HG03025 (cell line): Measurements from ENCODE around the gene CD84.
"Not testable (repeated sequence)": the region's sequence is repeated elsewhere in the genome, so short reads cannot be mapped to it uniquely, and the experiment has no call there.

Experiments
- ATAC-seq: cut with Tn5 transposase; IDR thresholded peaks from one replicate; pipeline ENCODE4 v1.9.1; 2021; ENCODE audit warnings: mild to moderate bottlenecking, moderate library complexity; ENCODE audit not compliant: unreplicated experiment, low FRiP score

CD84 gene

DNA sequence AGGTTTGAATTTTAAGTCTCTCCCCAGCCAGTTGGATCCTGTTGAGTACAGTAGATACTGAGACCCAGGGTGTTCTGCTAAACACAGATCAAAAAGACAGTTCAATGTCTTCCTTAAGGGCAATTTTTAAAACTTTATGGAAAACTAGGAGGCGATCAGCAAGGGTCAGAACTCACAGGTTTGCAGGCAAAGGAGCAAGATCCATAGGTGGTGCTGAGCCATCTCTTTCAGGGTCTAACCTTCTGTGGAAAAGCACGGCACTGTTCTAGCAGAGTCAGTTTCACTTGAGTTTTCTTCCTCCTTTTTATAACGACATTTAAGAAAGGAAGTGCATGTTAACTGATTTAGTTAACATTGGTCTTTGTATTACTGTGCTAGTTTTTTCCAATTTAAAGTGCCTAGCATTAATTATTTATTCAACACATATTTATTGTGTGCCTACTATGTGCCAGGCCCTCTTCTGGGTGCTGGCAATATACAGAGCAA lies at the start of gene CD84:
Gene CD84 (minus strand): TSS at position 281 of the 486 bp plus-strand sequence. CDS start 59 bp downstream, at position 222.
- ATAC-seq: no peak

DNA sequence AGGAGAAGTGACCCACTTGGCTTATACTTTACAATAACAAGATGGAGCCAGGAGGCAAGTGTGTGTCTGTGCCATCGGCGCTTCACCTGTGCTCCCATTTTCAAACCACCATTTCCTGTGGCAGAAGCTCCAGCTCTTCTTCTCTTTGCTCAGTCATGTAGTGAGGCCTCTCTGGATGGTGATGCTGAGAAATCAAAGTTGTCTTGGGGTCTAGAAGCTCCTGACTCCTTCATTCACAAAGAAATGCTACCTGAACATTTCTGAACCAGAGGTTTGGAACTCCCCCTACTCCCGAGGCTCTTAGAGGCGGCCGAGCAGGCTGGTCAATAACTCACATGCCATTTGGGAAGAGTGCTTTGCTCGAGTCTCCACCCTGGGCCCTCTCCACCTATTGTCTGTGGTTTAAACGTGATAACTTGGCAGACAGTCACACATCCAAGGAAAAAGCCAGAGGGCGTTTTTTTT lies 49.5 kb upstream of the CD84 start:
- no peak for ATAC-seq

- not testable (repeated sequence) for ATAC-seq
These were observed 48.5 kb upstream of the CD84 start for GRCh38 chr1:160627677-160628289.

- ATAC-seq: no peak
These were observed 47.4 kb upstream of the CD84 start for GRCh38 chr1:160626509-160627342.

GRCh38 chr1:160625725-160626498 lies 46.6 kb upstream of the CD84 start:
- no peak for ATAC-seq

- no peak for ATAC-seq
These were observed 46.0 kb upstream of the CD84 start for GRCh38 chr1:160625321-160625720.

DNA sequence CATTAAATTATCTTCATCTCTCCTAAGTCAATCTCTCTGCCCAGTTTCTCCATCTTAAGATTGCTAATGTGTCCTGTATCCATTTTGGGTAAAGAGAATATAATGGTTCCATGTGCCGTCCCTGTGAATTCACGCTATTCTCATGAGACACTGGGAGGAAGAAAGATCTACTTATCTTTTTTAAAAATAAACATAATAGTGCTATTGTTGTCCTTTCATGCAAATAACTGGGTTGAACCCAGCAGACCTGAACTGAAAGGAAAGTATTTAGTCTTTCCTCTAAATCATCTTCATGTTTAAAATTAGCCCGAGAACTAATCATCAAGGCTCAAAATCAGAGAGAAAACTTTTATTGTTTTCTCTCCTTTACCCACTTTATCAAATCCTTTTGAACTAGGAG lies 45.2 kb upstream of the CD84 start:
- ATAC-seq: no peak

GRCh38 chr1:160623862-160624261 lies 44.6 kb upstream of the CD84 start:
- no peak for ATAC-seq

DNA sequence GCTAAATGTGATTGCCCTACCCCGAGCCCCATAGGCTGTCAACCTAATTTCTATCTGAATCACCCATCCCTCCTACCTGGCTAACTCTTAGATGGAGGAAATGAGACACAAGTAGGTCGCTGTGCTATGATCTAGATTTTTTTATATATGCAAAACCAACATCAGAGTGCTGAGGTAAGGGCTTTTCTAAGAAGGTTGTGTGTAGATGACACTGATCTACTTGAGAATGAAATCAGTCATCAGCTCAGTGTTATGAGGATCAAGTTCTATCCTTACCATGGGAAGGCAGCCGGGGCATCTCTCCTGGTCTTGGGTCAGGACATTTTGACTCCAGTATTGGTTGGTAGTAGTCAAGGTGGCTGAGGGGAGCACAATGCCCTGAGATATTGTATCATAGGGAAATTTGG lies 43.9 kb upstream of the CD84 start:
- no peak for ATAC-seq

- no peak for ATAC-seq
These were observed 43.4 kb upstream of the CD84 start for GRCh38 chr1:160622501-160623226.

- ATAC-seq: no peak
These were observed 42.5 kb upstream of the CD84 start for GRCh38 chr1:160621633-160622413.

DNA sequence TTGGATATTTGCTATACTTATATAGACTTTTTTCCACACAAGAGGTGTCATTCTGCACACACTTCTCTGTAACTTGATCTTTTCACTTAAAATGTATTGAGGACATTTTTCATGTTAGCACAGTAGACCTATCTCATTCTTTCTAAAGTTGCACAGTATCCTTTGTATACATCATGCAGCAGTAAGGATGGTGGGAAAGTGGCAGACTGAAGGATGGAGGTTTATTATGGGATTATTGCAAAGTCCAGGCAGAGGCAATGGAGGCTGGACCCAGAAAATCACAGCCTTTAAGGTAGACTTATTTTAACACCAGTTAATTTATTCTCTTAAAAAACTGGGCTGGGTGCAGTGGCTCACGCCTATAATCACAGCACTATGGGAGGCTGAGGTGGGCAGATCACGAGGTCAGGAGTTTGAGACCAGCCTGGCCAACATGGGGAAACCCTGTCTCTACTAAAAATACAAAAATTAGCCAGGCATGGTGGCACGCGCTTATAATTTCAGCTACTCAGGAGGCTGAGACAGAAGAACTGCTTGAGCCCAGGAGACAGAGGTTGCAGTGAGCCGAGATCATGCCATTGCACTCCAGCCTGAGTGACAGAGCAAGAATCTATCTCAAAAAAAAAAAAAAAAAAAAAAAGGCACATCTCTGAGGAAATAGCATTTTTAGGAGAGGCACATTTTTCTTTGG lies 41.8 kb upstream of the CD84 start:
- ATAC-seq: no peak

- no peak for ATAC-seq
These were observed 40.5 kb upstream of the CD84 start for GRCh38 chr1:160619742-160620277.

DNA sequence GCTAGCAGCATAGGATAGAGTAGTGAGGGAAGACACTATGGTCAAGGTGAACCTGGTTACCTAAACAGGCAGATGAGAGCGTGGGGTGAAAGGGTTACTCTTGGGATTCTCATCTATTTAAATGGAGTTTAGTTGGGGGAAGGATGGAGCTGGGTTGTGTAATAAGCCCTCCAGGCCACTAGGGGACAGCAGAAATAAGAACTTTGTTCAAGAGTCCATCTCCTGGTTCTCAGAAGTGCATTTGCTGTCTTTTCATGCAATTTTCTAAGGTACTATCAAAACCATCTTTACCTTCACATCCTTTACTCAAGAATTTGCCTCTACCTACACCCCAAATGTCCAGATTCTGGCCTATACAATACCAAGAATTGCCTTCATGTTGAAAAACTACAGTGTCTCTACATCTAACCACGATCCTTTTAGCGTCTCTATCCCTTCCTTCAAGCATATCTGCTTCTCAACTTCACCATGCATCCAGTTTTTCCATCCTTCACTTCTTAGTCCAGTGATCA lies 39.5 kb upstream of the CD84 start:
- no peak for ATAC-seq

DNA sequence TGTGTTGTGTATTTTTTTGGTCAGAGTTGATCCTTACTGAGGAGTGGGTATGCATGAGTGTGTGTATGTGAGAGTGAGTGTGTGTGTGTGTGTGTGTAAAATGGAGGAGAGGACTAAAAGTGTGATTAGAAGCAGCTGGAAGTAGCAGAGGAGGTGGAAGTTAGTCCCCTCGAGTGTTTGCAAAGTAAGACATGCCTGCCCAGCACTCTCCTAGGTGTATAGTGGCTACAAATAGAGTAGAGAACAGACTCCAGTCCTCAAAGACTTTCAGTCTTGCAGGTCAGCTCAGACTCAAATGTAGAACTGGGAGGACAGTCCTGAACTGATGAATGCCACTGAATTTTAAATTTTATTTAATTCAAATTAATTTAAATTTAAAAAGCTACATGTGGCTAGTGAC lies 39.0 kb upstream of the CD84 start:
- no peak for ATAC-seq

GRCh38 chr1:160615660-160616059 lies 36.4 kb upstream of the CD84 start:
- no peak for ATAC-seq

DNA sequence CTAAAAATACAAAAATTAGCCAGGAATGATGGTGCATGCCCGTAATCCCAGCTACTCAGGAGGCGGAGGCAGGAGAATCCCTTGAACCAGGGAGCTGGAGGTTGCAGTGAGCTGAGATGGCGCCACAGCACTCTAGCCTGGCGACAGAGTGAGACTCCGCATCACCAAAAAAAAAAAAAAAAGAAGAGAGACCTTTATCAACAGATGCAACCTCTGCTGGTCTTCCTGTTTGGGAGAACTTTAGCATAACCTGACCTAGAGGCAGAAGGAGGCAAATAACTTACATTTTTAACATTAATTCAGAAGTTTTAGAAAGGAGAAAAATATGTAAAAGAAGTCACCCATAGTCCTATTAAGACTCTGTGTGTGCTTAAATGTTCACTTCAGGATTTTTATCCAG lies 35.1 kb upstream of the CD84 start:
- no peak for ATAC-seq

DNA sequence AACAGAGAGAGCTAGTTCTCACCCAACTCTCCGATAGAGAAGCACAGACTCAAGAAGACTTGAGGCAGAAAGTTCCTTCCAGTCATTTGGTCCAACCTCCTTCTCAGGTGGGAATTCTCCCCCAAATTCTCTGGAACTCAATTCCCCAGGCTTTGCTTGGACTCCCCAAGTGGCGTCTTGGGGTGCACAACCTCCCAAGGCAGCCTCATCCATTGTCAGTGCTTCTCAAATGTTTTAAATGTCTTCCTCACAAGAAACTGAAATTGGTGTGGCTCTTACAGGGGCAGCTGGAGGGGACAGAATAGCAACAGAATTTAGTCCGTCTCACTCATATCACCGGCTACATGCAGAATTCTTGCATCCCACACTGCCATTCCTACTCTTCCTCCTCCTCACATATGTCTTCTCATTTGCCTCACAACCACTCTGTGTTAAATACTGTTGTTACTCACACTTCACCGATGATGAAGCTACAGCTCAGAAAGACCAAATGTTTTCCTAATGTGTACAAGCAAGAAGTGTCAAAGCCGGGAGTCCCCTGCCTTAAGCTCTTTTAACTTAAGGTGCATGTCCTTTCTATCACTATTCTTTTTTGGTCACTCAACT lies 33.4 kb upstream of the CD84 start:
- ATAC-seq: no peak
